Psoas muscle (tissue), 8 donors: ENCODE measurements around the gene TRAPPC12. TPM values are rescaled to one million over a fixed set of nuclear protein-coding genes. Genes with fewer than 3 reads are reported as not detected.

Experiments
- ATAC-seq, 4 donors: fragments of 200-7000 bp; cut with Tn5 transposase; one replicate each; pipeline ENCODE4 v1.9.1; 2020; ENCODE audit warnings: moderate library complexity in 3 of 4, mild to moderate bottlenecking in 2 of 4
- DNase-seq, 2 donors: peaks; one replicate each; pipeline ENCODE4 v3.0.0-alpha.2; 2020
- H3K27ac ChIP-seq: fragments of 200-600 bp; one replicate; pipeline ENCODE4 v1.8.0; 2022
- H3K27me3 ChIP-seq, 3 donors: fragments of 200-600 bp in 1 of 3; one replicate each; pipeline versions ENCODE4 v1.6.1 to v1.8.0; 2013 to 2022; ENCODE audit warnings: low read length in 2 of 3, mild to moderate bottlenecking in 2 of 3, moderate library complexity in 1 of 3; ENCODE audit not compliant: insufficient read depth in 3 of 3
- H3K36me3 ChIP-seq, 2 donors: fragments of 200-600 bp in 1 of 2; one replicate each; pipeline versions ENCODE4 v1.6.1 to v1.8.0; 2013 to 2022; ENCODE audit warnings: low read depth in 1 of 2, mild to moderate bottlenecking in 1 of 2, moderate library complexity in 1 of 2; ENCODE audit not compliant: insufficient read depth in 1 of 2
- H3K4me1 ChIP-seq: fragments of 200-600 bp; one replicate; pipeline ENCODE4 v1.8.0; 2022
- H3K4me3 ChIP-seq: fragments of 200-600 bp; one replicate; pipeline ENCODE4 v1.8.0; 2022; ENCODE audit warnings: mild to moderate bottlenecking
- H3K9me3 ChIP-seq: fragments of 200-600 bp; one replicate; pipeline ENCODE4 v1.8.0; 2022
- CTCF ChIP-seq: fragments of 200-600 bp; IDR thresholded peaks from one replicate; pipeline ENCODE4 v1.8.0; 2022; ENCODE audit warnings: antibody characterized with exemption
- WGBS, 3 donors: extraction: QIAGEN DNeasy Blood & Tissue Kit; methylation state at CpG; one replicate each; pipeline versions ENCODE4 v1.1.6 to v1.1.7; 2013; 5-methylcytosine and 5-hydroxymethylcytosine counted together
- intact Hi-C, 2 donors: fragments of 100-400 bp; cut with DNase I; formaldehyde crosslinking; loops; one replicate each; pipeline versions ENCODE4 v1.11.0 to v1.14.2; 2022
- polyA plus RNA-seq, 3 donors: library from polyadenylated mRNA; stranded (reverse); fragments of 200-250 nt; gene quantifications; one replicate each; pipeline ENCODE4 v1.2.3, GENCODE V29; 2013
- total RNA-seq, 4 donors: library from RNA; stranded (reverse); fragmentation: NEBNext Ultra II Directional in 2 of 4; extraction: Animal tissue kit (Norgen Biotek cat#: 25700) in 2 of 4; gene quantifications; one replicate each; pipeline versions ENCODE4 v1.2.1 to v1.2.4, GENCODE V29; 2021 to 2023
- donor health status: healthy with polysubstance abuse.
- donor health status: DM: no; HTN: no; CAD: no; lungs with moderate emphysema.
- donor health status: Bipolar disorder and iron deficiency.
- donor health status: healthy.
- donor health status: DM: yes; HTN: yes; CAD: no.
- donor health status: DM: no; HTN: no; CAD: no.
- donor health status: DM: no; HTN: no; CAD: no.
- donor health status: DM: yes; HTN: yes; CAD: no.

The TRAPPC12 gene
- total and polyA plus RNA-seq, 7 donors: 28.7 to 90.3 (median 56.7) TPM

- DNase-seq (no peak), ATAC-seq (no peak)
- Histone ChIP-seq H3K27me3 (no peaks in the 10 kb centered on the region), H3K9me3 (no peaks in the 10 kb centered on the region), H3K36me3 (peaks cover 10 to 76% of the 10 kb centered on the region in 2 donors), H3K4me3 (no peak overlapping the region), H3K4me1 (no peaks in the 10 kb centered on the region), H3K27ac (no peak overlapping the region)
- WGBS, 3 donors: 93 to 95% (median 94%) methylated on average over 72 to 89 of the region's 89 CpGs
- intact Hi-C loops: no loop called here
- TF ChIP-seq CTCF: no peak
These were observed 8.3 kb downstream of the TRAPPC12 start for GRCh38 chr2:3387644-3388411.

GRCh38 chr2:3388412-3388738, 8.9 kb downstream of the TRAPPC12 start:
- intact Hi-C loops: no loop called here
- 98% methylated on average over 31 of the region's 31 CpGs for WGBS, 3 donors
- Histone ChIP-seq H3K27ac (no peak overlapping the region), H3K4me1 (no peaks in the 10 kb centered on the region), H3K4me3 (no peak overlapping the region), H3K9me3 (no peaks in the 10 kb centered on the region), H3K36me3 (peaks cover 10 to 72% of the 10 kb centered on the region in 2 donors), H3K27me3 (no peaks in the 10 kb centered on the region)
- DNase-seq (no peak), ATAC-seq (no peak)
- no peak for TF ChIP-seq CTCF

- TF ChIP-seq CTCF: no peak
- H3K27ac ChIP-seq: no peak overlapping the region
- H3K4me3 ChIP-seq: no peak overlapping the region
- H3K4me1 ChIP-seq: no peaks in the 10 kb centered on the region
- DNase-seq (no peak), ATAC-seq (no peak)
- H3K9me3 ChIP-seq: no peaks in the 10 kb centered on the region
- 97 to 98% (median 97%) methylated on average over 29 of the region's 29 CpGs for WGBS, 3 donors
- intact Hi-C loops: no loop called here
- peaks cover 10 to 65% of the 10 kb centered on the region in 2 donors for H3K36me3 ChIP-seq
- no peaks in the 10 kb centered on the region for H3K27me3 ChIP-seq
These were observed 9.7 kb downstream of the TRAPPC12 start for GRCh38 chr2:3389193-3389592.

GRCh38 chr2:3390041-3390440, 10.5 kb downstream of the TRAPPC12 start:
- H3K27me3 ChIP-seq: no peaks in the 10 kb centered on the region
- H3K27ac ChIP-seq: no peak overlapping the region
- ATAC-seq (no peak), DNase-seq (no peak)
- no peaks in the 10 kb centered on the region for H3K9me3 ChIP-seq
- intact Hi-C loops: no loop called here
- TF ChIP-seq CTCF: no peak
- no peak overlapping the region for H3K4me3 ChIP-seq
- peaks cover 10 to 58% of the 10 kb centered on the region in 2 donors for H3K36me3 ChIP-seq
- WGBS, 3 donors: 82 to 88% (median 88%) methylated on average over 8 of the region's 8 CpGs
- no peaks in the 10 kb centered on the region for H3K4me1 ChIP-seq

- 91 to 93% (median 93%) methylated on average over 4 of the region's 4 CpGs for WGBS, 3 donors
- intact Hi-C loops: no loop called here
- no peak for ATAC-seq
These were observed 12.7 kb downstream of the TRAPPC12 start for GRCh38 chr2:3392216-3392615.

More at GRCh38 chr2:3392216-3392615, 12.7 kb downstream of the TRAPPC12 start:
- Histone ChIP-seq H3K27me3 (no peaks in the 10 kb centered on the region), H3K4me1 (no peaks in the 10 kb centered on the region), H3K4me3 (no peak overlapping the region), H3K36me3 (peaks cover 10 to 53% of the 10 kb centered on the region in 2 donors), H3K27ac (no peak overlapping the region), H3K9me3 (peaks cover 15% of the 10 kb centered on the region)
- no peak for TF ChIP-seq CTCF
- no peak for DNase-seq
